Measurements from ENCODE around the gene SIPA1L2. TPM values are rescaled to one million over a fixed set of nuclear protein-coding genes. Genes with fewer than 3 reads are reported as not detected.

Gene SIPA1L2
- total RNA-seq, 1 donor from 2014 or later, result 153 TPM

GRCh38 chr1:232628335-232629249, 1.3 kb downstream of the SIPA1L2 start:
- Mint-ChIP-seq H3K27ac (ENCODE audit: unreplicated experiment) (peak overlapping the region; percentile 80), H3K4me3 (ENCODE audit: unreplicated experiment) (peak overlapping the region; percentile 100), H3K9me3 (ENCODE audit: unreplicated experiment) (no peaks in the 10 kb centered on the region), H3K36me3 (ENCODE audit: low read depth, unreplicated experiment) (peaks cover 14% of the 10 kb centered on the region), H3K4me1 (ENCODE audit: unreplicated experiment) (peaks cover 46% of the 10 kb centered on the region), H3K27me3 (ENCODE audit: unreplicated experiment) (peaks cover 5% of the 10 kb centered on the region)
- TF ChIP-seq, protein P1, sequence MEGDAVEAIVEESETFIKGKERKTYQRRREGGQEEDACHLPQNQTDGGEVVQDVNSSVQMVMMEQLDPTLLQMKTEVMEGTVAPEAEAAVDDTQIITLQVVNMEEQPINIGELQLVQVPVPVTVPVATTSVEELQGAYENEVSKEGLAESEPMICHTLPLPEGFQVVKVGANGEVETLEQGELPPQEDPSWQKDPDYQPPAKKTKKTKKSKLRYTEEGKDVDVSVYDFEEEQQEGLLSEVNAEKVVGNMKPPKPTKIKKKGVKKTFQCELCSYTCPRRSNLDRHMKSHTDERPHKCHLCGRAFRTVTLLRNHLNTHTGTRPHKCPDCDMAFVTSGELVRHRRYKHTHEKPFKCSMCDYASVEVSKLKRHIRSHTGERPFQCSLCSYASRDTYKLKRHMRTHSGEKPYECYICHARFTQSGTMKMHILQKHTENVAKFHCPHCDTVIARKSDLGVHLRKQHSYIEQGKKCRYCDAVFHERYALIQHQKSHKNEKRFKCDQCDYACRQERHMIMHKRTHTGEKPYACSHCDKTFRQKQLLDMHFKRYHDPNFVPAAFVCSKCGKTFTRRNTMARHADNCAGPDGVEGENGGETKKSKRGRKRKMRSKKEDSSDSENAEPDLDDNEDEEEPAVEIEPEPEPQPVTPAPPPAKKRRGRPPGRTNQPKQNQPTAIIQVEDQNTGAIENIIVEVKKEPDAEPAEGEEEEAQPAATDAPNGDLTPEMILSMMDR (IDR thresholded peaks at IDR 0.05; ENCODE audit: unreplicated experiment), result no peak
- DNase-seq (ENCODE audit: low spot score), result no peak

DNA sequence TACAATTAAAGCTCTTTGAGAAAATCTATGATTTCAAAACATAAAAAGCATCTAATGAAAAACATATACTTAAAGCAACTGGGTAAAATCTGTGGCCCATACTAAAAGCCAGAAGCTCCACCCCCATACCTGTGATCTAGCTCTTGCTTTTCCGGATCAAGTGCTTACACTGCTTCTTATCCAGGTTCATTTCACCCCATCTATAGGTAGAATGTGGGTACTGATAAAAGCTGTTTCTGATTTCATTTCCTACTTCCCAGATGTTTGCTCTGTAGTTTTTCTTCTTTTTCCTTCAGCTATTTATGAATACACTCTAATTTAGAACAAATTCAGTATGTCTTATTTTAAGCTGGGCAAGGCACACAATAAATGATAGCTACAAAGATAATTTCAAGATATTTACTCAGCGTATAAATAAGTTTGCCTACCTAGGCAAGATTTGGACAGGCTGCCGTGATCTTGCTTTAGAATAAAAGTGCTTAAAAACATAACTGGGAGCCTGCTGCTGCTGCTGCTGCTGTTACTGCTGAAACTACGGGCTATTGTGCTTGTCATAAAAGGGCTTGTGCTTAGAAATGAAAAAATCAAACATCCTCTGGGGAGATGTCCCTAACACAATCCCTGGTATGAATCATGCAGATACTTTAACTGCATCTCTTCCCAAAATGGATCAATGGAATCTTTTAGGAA, 2.1 kb downstream of the SIPA1L2 start:
- Mint-ChIP-seq H3K4me3 (ENCODE audit: unreplicated experiment) (peak overlapping the region; percentile 100), H3K36me3 (ENCODE audit: low read depth, unreplicated experiment) (peaks cover 14% of the 10 kb centered on the region), H3K9me3 (ENCODE audit: unreplicated experiment) (no peaks in the 10 kb centered on the region), H3K27me3 (ENCODE audit: unreplicated experiment) (peaks cover 5% of the 10 kb centered on the region), H3K27ac (ENCODE audit: unreplicated experiment) (peak overlapping the region; percentile 78), H3K4me1 (ENCODE audit: unreplicated experiment) (peaks cover 52% of the 10 kb centered on the region)
- DNase-seq (ENCODE audit: low spot score), result no peak
- TF ChIP-seq, protein P1 (IDR thresholded peaks at IDR 0.05; ENCODE audit: unreplicated experiment), result peak; percentile 77

DNA sequence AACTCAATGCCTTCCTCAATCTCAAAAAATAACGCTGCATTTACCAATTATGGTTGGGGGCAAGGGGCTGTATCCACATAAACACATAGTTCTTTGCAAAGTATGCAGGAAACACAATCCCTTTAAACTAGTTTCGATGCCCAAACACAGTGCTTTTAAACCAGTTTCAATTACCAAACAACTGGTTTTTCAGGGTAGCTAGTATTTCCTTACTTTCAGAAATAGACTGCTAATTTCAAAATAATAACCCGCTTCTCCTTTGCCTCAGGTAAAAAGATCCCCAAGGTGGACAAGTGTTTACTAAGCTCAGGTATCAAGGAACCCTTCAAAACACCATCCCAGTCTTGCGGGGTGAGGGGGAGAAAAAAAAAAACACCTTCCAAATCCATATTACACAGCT, 2.8 kb downstream of the SIPA1L2 start:
- peaks cover 14% of the 10 kb centered on the region for H3K36me3 Mint-ChIP-seq (ENCODE audit: low read depth, unreplicated experiment)
- H3K4me3 Mint-ChIP-seq (ENCODE audit: unreplicated experiment), result peak overlapping the region; percentile 100
- H3K9me3 Mint-ChIP-seq (ENCODE audit: unreplicated experiment), result no peaks in the 10 kb centered on the region
- H3K4me1 Mint-ChIP-seq (ENCODE audit: unreplicated experiment), result peaks cover 56% of the 10 kb centered on the region
- TF ChIP-seq, protein P1 (IDR thresholded peaks at IDR 0.05; ENCODE audit: unreplicated experiment), result no peak
- DNase-seq (ENCODE audit: low spot score), result no peak
- peaks cover 5% of the 10 kb centered on the region for H3K27me3 Mint-ChIP-seq (ENCODE audit: unreplicated experiment)
- peak overlapping the region; percentile 78 for H3K27ac Mint-ChIP-seq (ENCODE audit: unreplicated experiment)

DNA sequence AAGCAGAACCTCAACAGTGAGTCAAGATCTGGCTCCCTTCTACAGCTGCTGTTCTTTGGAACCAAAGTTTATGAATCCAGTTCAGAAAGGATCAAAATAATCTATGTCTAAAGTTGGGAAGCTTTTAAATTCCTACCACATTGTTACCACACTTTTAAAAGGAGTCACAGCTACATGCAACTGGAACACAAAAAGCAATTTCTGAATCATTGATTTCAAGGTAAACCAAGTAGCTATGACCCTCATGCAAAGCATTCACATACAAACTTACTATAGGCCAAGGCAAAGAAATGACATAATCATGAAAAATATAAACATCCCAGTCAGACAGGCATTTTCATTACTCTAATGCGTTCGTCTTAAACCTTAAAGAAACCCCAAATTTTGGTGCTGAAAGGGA, 3.5 kb downstream of the SIPA1L2 start:
- Mint-ChIP-seq H3K27me3 (ENCODE audit: unreplicated experiment) (peaks cover 5% of the 10 kb centered on the region), H3K4me3 (ENCODE audit: unreplicated experiment) (peak overlapping the region; percentile 100), H3K27ac (ENCODE audit: unreplicated experiment) (no peak overlapping the region), H3K9me3 (ENCODE audit: unreplicated experiment) (no peaks in the 10 kb centered on the region), H3K36me3 (ENCODE audit: low read depth, unreplicated experiment) (peaks cover 14% of the 10 kb centered on the region), H3K4me1 (ENCODE audit: unreplicated experiment) (peaks cover 59% of the 10 kb centered on the region)
- DNase-seq (ENCODE audit: low spot score), result no peak
- TF ChIP-seq, protein P1 (IDR thresholded peaks at IDR 0.05; ENCODE audit: unreplicated experiment), result no peak
